NCI-H526 (cell line): ENCODE data around the gene FANCM.

Experiments used
- DNase-seq, 2 experiments: peaks; one replicate each; lab custom pipeline; 2025; lab: John Stamatoyannopoulos, UW

The FANCM gene

GRCh38 chr14:45227566-45227965 is 91.8 kb downstream of the FANCM start:
- no peak for DNase-seq

DNA sequence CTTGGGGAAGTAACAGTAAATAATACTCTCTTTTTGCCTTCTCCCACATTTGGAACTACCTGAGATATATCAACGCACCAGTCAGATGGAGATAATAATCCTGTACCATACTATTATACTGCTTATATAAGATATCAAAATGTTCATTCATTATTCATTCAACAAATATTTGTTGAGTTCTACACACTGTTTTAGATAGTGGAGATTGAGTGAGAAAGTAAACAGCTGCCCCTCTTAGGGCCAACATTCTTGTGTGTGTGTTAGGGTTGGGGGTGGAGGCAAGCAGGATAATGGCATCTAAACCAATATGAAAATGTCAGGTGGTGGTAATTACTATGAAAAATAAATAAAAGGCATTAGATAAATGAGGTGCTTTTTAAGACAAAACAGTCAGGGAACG is 103.3 kb downstream of the FANCM start:
- no peak for DNase-seq

DNA sequence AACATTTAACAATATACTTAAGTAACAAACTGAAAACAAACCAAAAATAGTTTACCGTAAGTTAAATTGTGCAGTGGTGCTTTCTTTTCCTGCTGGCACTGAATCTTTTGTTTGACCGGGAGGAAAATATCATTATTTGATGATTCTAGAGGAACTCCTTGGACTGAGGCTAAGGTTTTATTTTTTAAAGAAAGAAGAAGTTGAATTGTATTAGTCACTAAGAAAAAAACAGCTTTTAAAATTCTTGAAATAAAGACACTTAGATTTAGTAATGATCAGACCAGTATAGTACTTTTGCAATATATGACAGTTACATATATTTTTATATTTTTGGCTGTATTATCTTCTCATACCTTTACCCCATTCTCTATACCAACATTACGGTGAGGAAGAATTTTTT is 107.0 kb downstream of the FANCM start:
- no peak for DNase-seq

- DNase-seq = no peak
Observed at GRCh38 chr14:45246151-45246550, 110.4 kb downstream of the FANCM start.

- DNase-seq = no peak
Observed at GRCh38 chr14:45246691-45247090, 111.0 kb downstream of the FANCM start.

- no peak for DNase-seq
Observed at GRCh38 chr14:45247427-45247826, 111.7 kb downstream of the FANCM start.

DNA sequence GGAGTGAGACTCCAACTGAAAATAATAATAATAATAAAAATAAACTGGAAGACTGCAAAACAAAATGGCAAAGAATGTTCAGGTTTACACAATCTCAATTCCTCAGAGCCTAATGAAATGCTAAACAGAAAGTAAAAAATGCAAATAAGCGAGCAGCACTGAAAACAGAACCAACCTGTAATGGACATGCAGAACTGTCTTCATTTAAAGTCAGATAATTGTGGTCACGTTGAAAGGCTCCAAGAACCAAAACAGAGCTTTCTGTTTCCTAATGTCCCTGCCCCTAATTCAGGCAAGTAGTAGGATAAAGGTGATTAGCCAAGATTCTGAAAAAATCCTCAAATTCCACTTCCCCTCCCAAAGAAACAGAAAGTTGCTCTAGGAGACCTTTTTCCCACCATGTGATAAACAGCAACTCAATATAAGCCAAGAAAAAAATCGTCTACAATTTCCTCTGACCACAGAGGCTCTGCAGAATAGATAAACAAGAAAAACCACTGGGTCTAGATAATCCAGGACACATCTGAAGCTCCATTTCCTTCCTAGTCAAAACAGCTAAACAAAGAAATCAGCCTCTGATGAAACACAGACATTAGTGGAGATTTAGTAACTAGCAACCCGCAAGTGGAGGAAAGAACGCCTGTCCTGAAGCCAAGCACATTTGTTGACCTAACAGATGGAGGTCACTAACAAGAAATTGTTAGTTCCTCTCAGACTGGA is 114.3 kb downstream of the FANCM start:
- DNase-seq = peak; percentile 43 to 64
